Forelimb muscle (tissue), 1 donor: Measurements from ENCODE around the gene CHN1. TPM values are rescaled to one million over a fixed set of nuclear protein-coding genes. Genes with fewer than 3 reads are reported as not detected.

Source experiments
- DNase-seq: peaks from one replicate; pipeline ENCODE4 v3.0.0-alpha.2; 2013; ENCODE audit warnings: low read depth
- polyA plus RNA-seq: library from polyadenylated mRNA; unstranded; fragments of 120-200 nt; gene quantifications from one replicate; pipeline ENCODE4 v1.2.1, GENCODE V29; 2013; ENCODE audit not compliant: insufficient read length

The CHN1 gene
- polyA plus RNA-seq, 1 donor: 12.1 TPM

GRCh38 chr2:174787487-174788205, 217.5 kb downstream of the CHN1 start:
- DNase-seq: no peak

- DNase-seq: no peak
Measured at GRCh38 chr2:174786066-174786725, 219.0 kb downstream of the CHN1 start.

- DNase-seq: no peak
Measured at GRCh38 chr2:174785481-174785880, 219.7 kb downstream of the CHN1 start.

DNA sequence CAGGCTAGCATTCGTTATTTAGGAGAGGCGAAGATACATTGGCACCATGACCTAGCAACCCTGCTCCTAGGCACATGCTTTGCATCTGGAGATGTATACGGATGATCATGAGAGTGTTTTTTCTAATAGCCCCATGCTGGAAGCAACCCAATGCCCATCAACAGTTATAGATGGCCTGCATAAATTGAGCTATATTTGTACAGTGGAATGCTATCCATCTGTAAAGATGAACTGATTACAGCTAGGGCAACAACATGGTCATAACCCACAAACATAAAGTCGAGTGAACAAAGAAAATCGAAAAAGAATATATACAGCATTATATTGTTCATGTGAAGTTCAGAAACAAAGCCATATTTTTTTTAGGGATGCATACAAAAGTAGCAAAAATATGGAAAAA, 220.3 kb downstream of the CHN1 start:
- DNase-seq: no peak

- no peak for DNase-seq
Measured at GRCh38 chr2:174784316-174784715, 220.9 kb downstream of the CHN1 start.

- no peak for DNase-seq
Measured at GRCh38 chr2:174781996-174782395, 223.2 kb downstream of the CHN1 start.

DNA sequence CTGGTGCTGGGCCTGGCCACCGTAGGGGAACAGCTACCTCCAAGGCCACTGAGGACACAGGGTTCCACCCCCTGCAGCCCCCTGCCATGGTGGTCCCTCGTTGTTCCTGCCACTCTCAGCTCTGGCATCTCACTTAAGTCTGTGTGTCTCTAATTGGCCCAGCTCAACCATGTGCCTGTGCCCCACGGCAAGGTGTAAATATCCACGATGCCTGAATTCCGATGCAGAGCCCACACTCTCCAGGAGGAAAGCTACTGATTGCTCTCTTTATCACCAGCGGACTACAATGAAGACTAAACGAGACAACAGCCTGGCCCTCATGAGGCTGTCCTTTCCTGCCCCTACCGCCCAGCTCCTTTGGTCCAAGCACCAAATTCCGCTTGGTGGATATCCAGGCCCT, 223.9 kb downstream of the CHN1 start:
- no peak for DNase-seq

- no peak for DNase-seq
Measured at GRCh38 chr2:174780856-174781255, 224.3 kb downstream of the CHN1 start.

GRCh38 chr2:174780191-174780840, 224.9 kb downstream of the CHN1 start:
- DNase-seq: no peak

DNA sequence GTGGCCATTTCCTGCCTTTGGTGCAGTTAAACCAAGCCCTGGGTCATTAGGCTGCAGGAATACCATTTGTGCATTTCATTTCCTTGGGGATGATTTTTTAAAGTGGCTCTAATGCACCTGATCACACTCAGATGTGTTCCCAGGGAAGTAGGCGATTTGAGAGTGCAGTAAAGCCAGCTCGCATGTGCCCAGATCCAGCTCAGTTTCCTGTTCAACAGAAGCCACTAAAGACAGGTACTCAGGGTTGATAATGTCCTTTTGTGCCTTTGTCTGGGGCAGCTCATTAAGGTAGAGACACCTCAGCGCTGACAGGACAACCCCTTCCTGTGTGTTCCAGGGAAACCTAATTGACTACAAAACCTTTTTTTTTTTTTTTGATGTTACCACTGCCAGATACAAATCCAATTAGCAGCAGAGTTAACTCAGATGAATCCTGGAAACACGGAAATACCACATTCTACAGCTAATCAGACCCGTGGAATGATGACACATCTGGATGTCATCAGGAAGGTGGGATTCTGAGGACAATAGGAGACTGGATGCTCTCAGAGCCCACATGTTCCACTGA, 225.7 kb downstream of the CHN1 start:
- no peak for DNase-seq

GRCh38 chr2:174778085-174778981, 226.8 kb downstream of the CHN1 start:
- no peak for DNase-seq

- no peak for DNase-seq
Measured at GRCh38 chr2:174777347-174778084, 227.7 kb downstream of the CHN1 start.

DNA sequence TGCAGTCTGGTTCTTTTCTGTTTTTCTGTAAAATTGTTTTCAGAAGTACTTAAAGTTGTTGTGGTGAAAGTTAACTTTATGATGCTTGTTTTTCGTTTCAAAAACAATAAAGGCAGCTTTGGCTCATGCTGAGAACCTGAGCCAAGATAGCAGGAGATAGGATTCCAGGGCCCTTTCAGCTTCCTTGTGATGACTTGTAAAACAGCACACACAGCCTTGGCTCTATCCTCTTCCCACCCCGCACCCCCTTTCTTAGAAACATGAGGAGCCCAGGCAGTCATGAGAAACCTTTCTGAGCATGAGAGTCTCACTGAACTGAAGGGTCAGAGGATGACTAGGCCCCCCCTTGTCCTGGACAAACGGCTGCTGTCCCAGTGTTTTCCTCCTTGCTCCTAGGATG, 228.5 kb downstream of the CHN1 start:
- no peak for DNase-seq

DNA sequence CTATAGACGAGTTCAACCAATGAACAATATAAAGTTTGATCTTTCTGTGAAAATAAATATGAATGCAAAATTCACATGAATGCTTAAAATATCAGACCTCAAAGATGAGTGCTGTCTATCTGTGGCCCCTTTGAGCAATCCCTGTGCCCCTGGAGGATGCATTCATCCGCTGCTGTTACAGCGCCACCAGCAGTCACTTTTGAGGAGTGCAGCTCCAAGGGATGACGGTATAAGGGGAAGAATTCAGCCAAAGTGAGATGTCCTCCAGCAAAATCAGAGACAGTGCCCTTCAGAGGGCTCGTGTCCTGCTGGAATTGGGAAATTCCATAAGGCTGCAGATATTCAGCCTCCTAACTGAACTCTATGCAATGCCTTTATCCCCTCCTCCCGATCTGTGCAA, 229.0 kb downstream of the CHN1 start:
- DNase-seq: no peak

DNA sequence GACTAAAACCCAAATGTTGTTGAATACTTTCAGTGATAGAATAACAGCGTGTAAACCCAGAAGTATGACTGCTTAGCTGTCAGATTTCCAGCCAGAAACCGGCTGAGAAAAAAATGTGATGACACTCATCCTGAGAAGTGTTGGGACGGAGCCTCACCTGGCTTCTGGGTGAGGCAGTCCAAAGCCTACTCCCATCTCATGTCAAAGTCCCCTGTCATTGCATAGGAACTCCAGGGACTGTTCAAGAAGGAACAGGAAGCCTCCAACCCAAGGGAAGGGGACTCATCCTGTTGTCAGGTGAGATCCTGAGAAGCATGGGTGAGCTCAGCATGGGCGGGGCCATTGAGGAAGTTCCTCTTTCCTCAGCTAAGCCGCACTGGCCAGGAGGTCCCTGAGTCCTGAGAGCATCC, 229.6 kb downstream of the CHN1 start:
- DNase-seq: no peak

GRCh38 chr2:174774886-174775285, 230.3 kb downstream of the CHN1 start:
- DNase-seq: no peak

GRCh38 chr2:174773215-174773614, 232.0 kb downstream of the CHN1 start:
- DNase-seq: no peak

GRCh38 chr2:174772472-174772801, 232.7 kb downstream of the CHN1 start:
- DNase-seq: no peak

GRCh38 chr2:174771631-174772471, 233.3 kb downstream of the CHN1 start:
- DNase-seq: no peak

DNA sequence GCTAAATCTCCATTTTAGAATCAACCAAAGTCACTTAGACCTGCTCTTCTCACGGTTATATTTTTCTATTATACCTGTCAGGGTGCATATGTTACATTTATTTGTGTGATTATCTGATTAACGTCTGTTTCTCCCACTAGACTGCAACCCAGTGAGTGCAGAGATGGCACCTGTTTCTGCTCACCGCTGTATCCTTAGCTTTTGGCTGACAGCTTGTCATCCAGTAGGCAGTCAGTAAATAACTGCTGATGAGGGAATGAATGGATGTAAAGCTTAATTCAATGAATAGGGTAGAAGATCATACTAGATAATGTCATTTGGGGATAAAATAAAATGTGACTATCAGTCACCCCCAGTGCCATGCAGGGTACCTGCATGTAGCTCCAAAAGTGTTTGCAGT, 234.0 kb downstream of the CHN1 start:
- DNase-seq: no peak
